GM18526 (cell line): ENCODE results near the gene ELL2.

Experiments used
- POLR2A ChIP-seq: IDR thresholded peaks from 3 replicates; pipeline ENCODE4 v1.6.1; 2011; ENCODE audit not compliant: insufficient read length; ENCODE audit errors: extremely low read depth

ELL2 gene

DNA sequence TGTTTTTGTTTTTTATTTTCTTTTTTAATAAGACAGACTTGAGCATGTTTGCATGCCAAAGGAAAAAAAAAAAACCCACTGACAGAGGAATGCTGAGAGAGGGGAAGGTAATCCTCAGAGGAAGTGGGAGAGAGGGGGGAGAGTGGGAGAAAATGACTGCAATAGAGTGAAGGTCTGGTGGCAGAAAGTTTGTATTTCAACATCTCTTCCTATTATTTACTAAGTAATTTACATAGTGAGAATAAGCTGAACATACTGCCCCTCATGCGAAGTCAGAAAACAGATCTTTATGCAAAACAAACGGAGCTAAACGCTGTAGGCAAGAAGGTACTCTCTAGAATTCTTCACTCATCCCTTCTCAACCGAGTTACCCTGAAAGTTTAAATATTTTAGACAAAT, 45.0 kb downstream of the ELL2 start:
- TF ChIP-seq POLR2A = no peak

GRCh38 chr5:95915999-95916686, 45.5 kb downstream of the ELL2 start:
- no peak for TF ChIP-seq POLR2A

- no peak for TF ChIP-seq POLR2A
Observed at GRCh38 chr5:95913663-95914062, 48.0 kb downstream of the ELL2 start.

DNA sequence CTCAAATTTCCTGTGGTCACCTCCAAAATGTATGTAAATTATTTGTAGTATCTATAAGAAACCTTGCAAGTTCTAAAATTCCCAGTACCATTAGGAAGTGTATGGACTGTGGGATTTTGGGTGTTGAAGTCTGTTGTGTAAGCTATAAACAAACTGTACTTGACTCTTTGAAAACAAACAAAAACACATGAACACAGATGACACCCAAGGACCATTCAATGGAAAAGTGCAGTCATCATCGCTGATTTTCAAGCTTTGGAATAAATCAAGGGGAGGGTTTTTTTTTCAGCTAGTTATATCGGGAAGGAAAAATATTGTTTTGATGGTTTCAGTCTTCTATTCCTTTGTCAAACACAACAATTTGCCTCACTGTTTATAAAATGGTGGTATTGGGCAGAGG, 49.6 kb downstream of the ELL2 start:
- no peak for TF ChIP-seq POLR2A

DNA sequence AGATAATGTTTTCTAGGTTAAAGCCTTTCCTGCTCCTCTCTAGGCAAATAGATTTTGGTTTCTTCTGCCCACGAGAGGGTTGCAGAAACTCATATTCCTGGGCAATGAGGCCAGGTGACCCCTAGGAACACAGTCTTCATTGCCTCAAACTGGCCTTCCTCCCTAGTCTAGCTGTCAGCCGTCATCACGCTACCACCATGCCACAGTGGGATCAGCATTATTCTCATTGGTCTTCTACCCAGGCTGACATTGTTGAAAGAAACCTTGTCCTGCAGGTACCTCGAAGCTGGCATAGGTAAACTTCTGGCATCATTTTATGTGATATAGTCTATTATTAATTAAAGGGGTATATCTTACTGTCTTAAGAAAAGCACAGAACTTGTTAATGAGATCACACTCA, 51.1 kb downstream of the ELL2 start:
- no peak for TF ChIP-seq POLR2A

DNA sequence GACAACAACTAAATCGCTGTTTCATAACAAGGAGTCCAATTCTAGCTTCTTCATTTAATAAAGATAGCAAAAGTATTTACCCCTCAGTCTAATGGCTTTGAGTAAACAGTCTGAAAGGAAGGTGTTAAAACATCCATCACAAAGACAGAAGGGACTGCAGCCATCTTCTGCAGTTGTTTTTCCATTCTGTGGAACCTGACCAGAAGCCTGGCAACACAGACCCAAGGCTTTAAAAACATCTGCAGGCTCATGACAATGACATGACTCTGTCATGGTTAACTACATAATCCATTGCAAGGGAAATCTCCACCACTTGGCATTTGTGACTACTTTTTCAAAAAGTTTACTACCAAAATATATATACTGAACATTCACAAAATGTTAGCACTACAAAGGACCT, 51.9 kb downstream of the ELL2 start:
- TF ChIP-seq POLR2A = no peak

DNA sequence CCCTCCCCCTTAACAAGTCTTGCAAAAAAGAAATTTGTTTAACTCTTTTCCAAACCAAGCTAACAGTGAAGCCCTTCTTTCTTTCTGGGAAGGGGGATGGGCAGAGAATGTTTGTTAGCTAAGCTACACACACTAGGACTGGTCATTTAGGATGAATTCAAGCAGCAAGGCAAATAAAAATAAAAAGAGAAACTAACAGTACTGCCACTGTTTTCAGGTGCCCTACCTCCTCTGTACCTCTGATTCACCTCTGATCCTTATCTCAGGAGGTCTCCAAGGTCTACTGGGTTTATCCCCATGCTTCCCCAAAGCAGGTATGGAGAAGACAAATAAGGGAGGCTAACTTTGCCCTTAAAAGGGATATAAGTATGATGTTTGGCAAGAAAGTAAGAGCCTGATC, 52.9 kb downstream of the ELL2 start:
- TF ChIP-seq POLR2A = no peak

DNA sequence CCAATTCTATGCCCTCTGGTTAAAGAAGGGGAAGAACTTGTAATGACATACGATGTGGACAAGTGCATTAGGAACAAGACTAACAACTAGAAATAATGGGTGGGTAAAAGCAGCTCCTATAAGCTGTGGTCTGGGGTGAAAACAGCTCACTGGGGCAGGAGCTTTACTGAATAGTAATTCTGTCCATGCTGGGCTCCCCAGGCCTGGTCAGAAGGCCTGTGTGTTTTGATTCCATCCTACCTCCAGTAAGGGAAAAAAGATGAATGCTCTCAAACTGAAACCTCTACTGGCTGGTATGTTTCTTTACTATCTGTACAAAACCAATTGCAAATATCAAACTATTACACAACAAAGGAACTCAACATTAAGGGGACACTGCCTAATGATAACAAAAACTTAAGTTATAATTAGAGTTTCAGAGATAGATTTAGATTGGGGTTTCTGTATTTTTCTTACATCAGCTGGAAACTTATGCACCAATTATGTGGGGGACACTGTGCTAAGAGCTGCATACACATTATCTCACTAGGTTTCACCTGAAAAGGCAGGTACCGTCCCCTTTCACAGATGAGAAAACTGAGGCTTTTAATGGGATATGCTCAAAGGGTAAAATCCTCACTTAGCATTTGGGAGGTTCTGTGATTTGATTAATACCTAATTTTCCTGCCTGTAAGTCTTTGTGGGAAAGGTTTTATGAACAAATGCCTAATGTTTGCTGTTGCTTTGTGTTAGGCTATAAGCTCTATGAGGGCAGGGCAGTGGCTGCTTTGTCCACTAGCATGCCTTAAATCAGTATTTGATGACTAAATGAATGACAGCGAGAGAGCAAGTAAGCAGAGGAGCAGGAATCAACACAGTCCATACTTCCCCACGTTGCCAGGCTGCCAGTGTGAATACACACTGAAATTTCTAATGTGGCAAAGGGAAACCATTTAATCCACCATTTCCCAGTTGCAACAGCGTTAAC, 53.6 kb downstream of the ELL2 start:
- TF ChIP-seq POLR2A = no peak

DNA sequence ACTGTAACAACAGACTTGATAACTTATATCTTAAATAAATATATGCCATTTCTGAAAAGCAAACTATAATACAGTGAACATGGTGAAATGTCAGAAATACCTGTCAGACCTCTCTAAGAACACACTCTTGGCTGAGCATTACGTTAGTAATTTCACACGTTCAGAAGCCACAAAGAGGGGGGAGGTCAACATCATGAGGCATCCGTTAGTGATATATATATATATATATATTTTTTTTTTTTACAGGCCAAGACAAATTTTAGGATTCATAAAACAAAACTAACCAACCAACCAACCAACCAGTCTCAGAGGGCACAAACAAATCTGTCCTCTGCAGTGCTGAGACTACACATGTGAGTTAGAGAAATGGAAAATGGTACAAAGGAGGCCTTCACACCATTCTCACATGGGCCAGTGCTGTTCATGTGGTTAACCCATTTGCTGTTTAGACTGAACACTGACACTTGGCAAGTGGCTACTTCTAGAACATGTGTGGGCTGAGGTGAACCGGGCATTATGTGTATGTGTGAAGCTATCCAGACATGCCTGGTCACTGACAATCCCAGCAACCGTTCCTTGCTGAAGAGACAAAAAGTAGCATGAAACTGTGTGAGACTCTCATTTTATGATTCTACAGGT, 54.5 kb downstream of the ELL2 start:
- no peak for TF ChIP-seq POLR2A

GRCh38 chr5:95904827-95905226, 56.8 kb downstream of the ELL2 start:
- TF ChIP-seq POLR2A = no peak

GRCh38 chr5:95903838-95904237, 57.8 kb downstream of the ELL2 start:
- no peak for TF ChIP-seq POLR2A

- TF ChIP-seq POLR2A = no peak
Observed at GRCh38 chr5:95901676-95902627, 59.7 kb downstream of the ELL2 start.

- no peak for TF ChIP-seq POLR2A
Observed at GRCh38 chr5:95900383-95900958, 61.2 kb downstream of the ELL2 start.

GRCh38 chr5:95899829-95900228, 61.8 kb downstream of the ELL2 start:
- no peak for TF ChIP-seq POLR2A

GRCh38 chr5:95899006-95899405, 62.6 kb downstream of the ELL2 start:
- TF ChIP-seq POLR2A = no peak

DNA sequence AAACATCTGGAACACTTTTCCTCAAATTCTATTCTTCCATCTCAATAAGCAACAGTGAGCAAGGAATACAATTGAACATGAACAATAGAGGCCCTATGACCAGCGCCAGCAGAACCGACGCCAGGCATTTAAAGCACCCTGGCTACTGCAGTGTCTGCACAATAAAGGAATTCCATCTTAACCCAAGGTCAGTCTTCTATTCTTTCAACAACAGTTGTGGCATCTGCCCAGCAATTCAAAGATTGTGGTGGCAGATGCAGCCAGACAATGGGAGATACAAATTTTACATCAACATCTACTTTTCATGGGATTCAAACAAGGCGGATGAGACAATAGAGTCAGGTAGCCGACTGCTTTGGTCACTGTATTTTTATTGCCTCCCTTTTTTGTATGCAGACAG, 65.9 kb downstream of the ELL2 start:
- no peak for TF ChIP-seq POLR2A
